Measurements from ENCODE around the gene CCNG2. TPM values are rescaled to one million over a fixed set of nuclear protein-coding genes. Genes with fewer than 3 reads are reported as not detected.
"Not testable (repeated sequence)": the region's sequence is repeated elsewhere in the genome, so short reads cannot be mapped to it uniquely, and the experiment has no call there.

CCNG2 gene
- total RNA-seq, 2 experiments from 2014 or later = 25.7 to 28.6 TPM

GRCh38 chr4:77127215-77127614 lies 29.8 kb upstream of the CCNG2 start:
- ChIA-PET POLR2A (no interaction called here), CTCF (interaction anchor here (1.6 to 1.8 kb wide), 2 partner anchors 28 to 77 kb away, joined by 4 read pairs; no protein-coding TSS in a partner anchor)
- no peak overlapping the region for H3K4me3 Mint-ChIP-seq
- no peaks in the 10 kb centered on the region for H3K27me3 Mint-ChIP-seq
- no peaks in the 10 kb centered on the region for H3K36me3 Mint-ChIP-seq (ENCODE audit: low read depth)
- no peaks in the 10 kb centered on the region for H3K9me3 Mint-ChIP-seq (ENCODE audit: low read depth)
- intact Hi-C loops (cut with DNase I, micrococcal nuclease) = no loop called here
- H3K4me1 Mint-ChIP-seq = peaks cover 10% of the 10 kb centered on the region
- H3K27ac Mint-ChIP-seq = no peak overlapping the region
- DNase-seq (no peak), ATAC-seq (no peak)

- intact Hi-C loops (cut with DNase I, micrococcal nuclease) = no loop called here
- DNase-seq (no peak), ATAC-seq (no peak)
- Mint-ChIP-seq H3K27me3 (no peaks in the 10 kb centered on the region), H3K27ac (no peak overlapping the region), H3K4me3 (no peak overlapping the region), H3K4me1 (peaks cover 10% of the 10 kb centered on the region), H3K36me3 (ENCODE audit: low read depth) (no peaks in the 10 kb centered on the region), H3K9me3 (ENCODE audit: low read depth) (no peaks in the 10 kb centered on the region)
- ChIA-PET POLR2A (interaction anchor here (0.6 kb wide), 1 partner anchor 480 kb away, joined by 3 read pairs; no protein-coding TSS in a partner anchor), CTCF (interaction anchor here (0.6 to 1.6 kb wide), 3 partner anchors 26 to 76 kb away, joined by 3 to 5 read pairs (median 4); no protein-coding TSS in a partner anchor)
Observed at GRCh38 chr4:77127837-77128621, 29.0 kb upstream of the CCNG2 start.

GRCh38 chr4:77132652-77133312 lies 24.2 kb upstream of the CCNG2 start:
- no peak overlapping the region for H3K27ac Mint-ChIP-seq
- CTCF ChIA-PET = interaction anchor here (1.0 to 2.1 kb wide), 3 partner anchors 61 to 76 kb away, joined by 3 to 11 read pairs (median 3); no protein-coding TSS in a partner anchor
- no peaks in the 10 kb centered on the region for H3K27me3 Mint-ChIP-seq
- H3K9me3 Mint-ChIP-seq (ENCODE audit: low read depth) = no peaks in the 10 kb centered on the region
- ATAC-seq = no peak
- DNase-seq = no peak
- POLR2A ChIA-PET = no interaction called here
- intact Hi-C loops (cut with DNase I, micrococcal nuclease) = no loop called here
- no peaks in the 10 kb centered on the region for H3K36me3 Mint-ChIP-seq (ENCODE audit: low read depth)
- H3K4me3 Mint-ChIP-seq = no peak overlapping the region
- no peaks in the 10 kb centered on the region for H3K4me1 Mint-ChIP-seq

- H3K27me3 Mint-ChIP-seq; H3K4me1 Mint-ChIP-seq; DNase-seq; intact Hi-C loops (cut with DNase I, micrococcal nuclease); H3K9me3 Mint-ChIP-seq (ENCODE audit: low read depth); H3K27ac Mint-ChIP-seq; ATAC-seq; H3K36me3 Mint-ChIP-seq (ENCODE audit: low read depth); POLR2A ChIA-PET; H3K4me3 Mint-ChIP-seq: not testable (repeated sequence)
- CTCF ChIA-PET = interaction anchor here (0.6 to 1.3 kb wide), 6 partner anchors 8 to 290 kb away, joined by 3 to 4 read pairs (median 3); no protein-coding TSS in a partner anchor
Observed at GRCh38 chr4:77137448-77137847, 19.6 kb upstream of the CCNG2 start.

GRCh38 chr4:77141964-77142645 lies 14.9 kb upstream of the CCNG2 start:
- CTCF ChIA-PET = interaction anchor here (1.0 to 1.1 kb wide), 2 partner anchors 19 to 459 kb away, joined by 3 read pairs; no protein-coding TSS in a partner anchor
- intact Hi-C loops (cut with DNase I, micrococcal nuclease) = no loop called here
- Mint-ChIP-seq H3K4me1 (peaks cover 18% of the 10 kb centered on the region), H3K36me3 (ENCODE audit: low read depth) (no peaks in the 10 kb centered on the region), H3K27me3 (no peaks in the 10 kb centered on the region), H3K27ac (no peak overlapping the region), H3K4me3 (no peak overlapping the region), H3K9me3 (ENCODE audit: low read depth) (no peaks in the 10 kb centered on the region)
- DNase-seq (no peak), ATAC-seq (no peak)
- POLR2A ChIA-PET = no interaction called here

- intact Hi-C loops (cut with DNase I, micrococcal nuclease) = no loop called here
- ATAC-seq = no peak
- Mint-ChIP-seq H3K27me3 (no peaks in the 10 kb centered on the region), H3K4me1 (peaks cover 18% of the 10 kb centered on the region), H3K4me3 (no peak overlapping the region), H3K27ac (no peak overlapping the region), H3K36me3 (ENCODE audit: low read depth) (no peaks in the 10 kb centered on the region), H3K9me3 (ENCODE audit: low read depth) (no peaks in the 10 kb centered on the region)
- no peak for DNase-seq
- ChIA-PET POLR2A (interaction anchor here (0.5 kb wide), 1 partner anchor 13 kb away, joined by 3 read pairs; no protein-coding TSS in a partner anchor), CTCF (interaction anchor here (1.0 to 1.1 kb wide), 2 partner anchors 19 to 459 kb away, joined by 3 read pairs; no protein-coding TSS in a partner anchor)
Observed at GRCh38 chr4:77142646-77143028, 14.4 kb upstream of the CCNG2 start.

GRCh38 chr4:77143091-77143490 lies 13.9 kb upstream of the CCNG2 start:
- POLR2A ChIA-PET = interaction anchor here (0.5 kb wide), 1 partner anchor 13 kb away, joined by 3 read pairs; no protein-coding TSS in a partner anchor
- H3K36me3 Mint-ChIP-seq (ENCODE audit: low read depth) = no peaks in the 10 kb centered on the region

GRCh38 chr4:77145842-77146185 lies 11.2 kb upstream of the CCNG2 start:
- no peak overlapping the region for H3K4me3 Mint-ChIP-seq
- H3K4me1 Mint-ChIP-seq = peaks cover 18% of the 10 kb centered on the region
- peak overlapping the region; percentile 48 for H3K27ac Mint-ChIP-seq
- ATAC-seq (peak; percentile 44), DNase-seq (no peak)
- ChIA-PET POLR2A (no interaction called here), CTCF (interaction anchor here (0.7 to 1.3 kb wide), 4 partner anchors 8 to 72 kb away, joined by 3 read pairs; no protein-coding TSS in a partner anchor)
- H3K27me3 Mint-ChIP-seq = no peaks in the 10 kb centered on the region
- no peaks in the 10 kb centered on the region for H3K36me3 Mint-ChIP-seq (ENCODE audit: low read depth)
- intact Hi-C loops (cut with DNase I, micrococcal nuclease) = no loop called here
- no peaks in the 10 kb centered on the region for H3K9me3 Mint-ChIP-seq (ENCODE audit: low read depth)

More at GRCh38 chr4:77143091-77143490, 13.9 kb upstream of the CCNG2 start:
- Mint-ChIP-seq H3K27me3 (no peaks in the 10 kb centered on the region), H3K9me3 (ENCODE audit: low read depth) (no peaks in the 10 kb centered on the region), H3K4me3 (no peak overlapping the region), H3K4me1 (peaks cover 18% of the 10 kb centered on the region), H3K27ac (no peak overlapping the region)
- no peak for ATAC-seq
- no peak for DNase-seq
- intact Hi-C loops (cut with DNase I, micrococcal nuclease) = no loop called here
- CTCF ChIA-PET = interaction anchor here (1.0 to 1.1 kb wide), 2 partner anchors 18 to 458 kb away, joined by 3 read pairs; no protein-coding TSS in a partner anchor

GRCh38 chr4:77146186-77147078 lies 10.6 kb upstream of the CCNG2 start:
- peak overlapping the region; percentile 48 for H3K27ac Mint-ChIP-seq
- intact Hi-C loops (cut with DNase I, micrococcal nuclease) = no loop called here
- DNase-seq (no peak), ATAC-seq (peak; percentile 67)
- no peaks in the 10 kb centered on the region for H3K27me3 Mint-ChIP-seq
- ChIA-PET POLR2A (no interaction called here), CTCF (interaction anchor here (0.7 to 1.3 kb wide), 5 partner anchors 9 to 73 kb away, joined by 3 read pairs; no protein-coding TSS in a partner anchor)
- peaks cover 18% of the 10 kb centered on the region for H3K4me1 Mint-ChIP-seq
- no peaks in the 10 kb centered on the region for H3K36me3 Mint-ChIP-seq (ENCODE audit: low read depth)
- H3K4me3 Mint-ChIP-seq = no peak overlapping the region
- no peaks in the 10 kb centered on the region for H3K9me3 Mint-ChIP-seq (ENCODE audit: low read depth)

- peaks cover 18% of the 10 kb centered on the region for H3K4me1 Mint-ChIP-seq
- ATAC-seq = no peak
- intact Hi-C loops (cut with DNase I, micrococcal nuclease) = no loop called here
- ChIA-PET POLR2A (no interaction called here), CTCF (interaction anchor here (1.3 kb wide), 1 partner anchor 9 kb away, joined by 4 read pairs; no protein-coding TSS in a partner anchor)
- H3K4me3 Mint-ChIP-seq = no peak overlapping the region
- peak overlapping the region; percentile 7 for H3K27ac Mint-ChIP-seq
- DNase-seq = no peak
- H3K9me3 Mint-ChIP-seq (ENCODE audit: low read depth) = no peaks in the 10 kb centered on the region
- H3K36me3 Mint-ChIP-seq (ENCODE audit: low read depth) = no peaks in the 10 kb centered on the region
- H3K27me3 Mint-ChIP-seq = no peaks in the 10 kb centered on the region
Observed at GRCh38 chr4:77147079-77147782, 9.8 kb upstream of the CCNG2 start.

Data from activated CD4-positive, alpha-beta T cell treated with anti-CD3 and anti-CD28 coated beads for 36 hours (primary cell).